ENCODE results near the gene KCTD19. TPM values are rescaled to one million over a fixed set of nuclear protein-coding genes. Genes with fewer than 3 reads are reported as not detected.

The KCTD19 gene
- total and polyA plus RNA-seq, 7 donors = 0.03 TPM; not detected in 6

DNA sequence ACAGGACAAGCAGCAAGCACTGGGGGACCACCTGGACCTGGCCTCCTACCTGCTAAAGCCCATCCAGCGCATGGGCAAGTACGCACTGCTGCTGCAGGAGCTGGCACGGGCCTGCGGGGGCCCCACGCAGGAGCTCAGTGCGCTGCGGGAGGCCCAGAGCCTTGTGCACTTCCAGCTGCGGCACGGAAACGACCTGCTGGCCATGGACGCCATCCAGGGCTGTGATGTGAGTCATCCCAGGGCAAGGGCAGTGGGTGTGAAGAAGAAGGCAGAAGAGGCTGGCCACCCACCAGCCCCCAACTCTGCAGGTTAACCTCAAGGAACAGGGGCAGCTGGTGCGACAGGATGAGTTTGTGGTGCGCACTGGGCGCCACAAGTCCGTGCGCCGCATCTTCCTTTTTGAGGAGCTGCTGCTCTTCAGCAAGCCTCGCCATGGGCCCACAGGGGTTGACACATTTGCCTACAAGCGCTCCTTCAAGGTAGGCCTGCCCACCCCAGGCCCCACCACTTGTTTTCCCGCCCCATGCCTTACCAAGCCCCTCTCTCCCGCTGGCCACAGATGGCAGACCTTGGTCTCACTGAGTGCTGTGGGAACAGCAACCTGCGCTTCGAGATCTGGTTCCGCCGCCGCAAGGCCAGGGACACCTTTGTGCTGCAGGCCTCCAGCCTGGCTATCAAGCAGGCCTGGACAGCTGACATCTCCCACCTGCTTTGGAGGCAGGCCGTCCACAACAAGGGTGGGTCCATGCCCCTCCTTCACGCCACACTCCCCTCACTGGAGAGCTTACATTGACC lies 39.9 kb downstream of the KCTD19 start:
- Histone ChIP-seq H3K9me3 (no peaks in the 10 kb centered on the region), H3K4me1 (no peaks in the 10 kb centered on the region), H3K27ac (no peak overlapping the region), H3K36me3 (ENCODE audit: insufficient read depth in 1 of 2, low read depth in 1 of 2) (no peaks in the 10 kb centered on the region), H3K27me3 (ENCODE audit: insufficient read depth in 3 of 3, low read length in 2 of 3) (no peaks in the 10 kb centered on the region), H3K4me3 (no peak overlapping the region)
- ATAC-seq (no peak), DNase-seq (peak in 1 of 2 donors; percentile 44)
- intact Hi-C loops (cut with DNase I) = no loop called here
- TF ChIP-seq, protein P1, sequence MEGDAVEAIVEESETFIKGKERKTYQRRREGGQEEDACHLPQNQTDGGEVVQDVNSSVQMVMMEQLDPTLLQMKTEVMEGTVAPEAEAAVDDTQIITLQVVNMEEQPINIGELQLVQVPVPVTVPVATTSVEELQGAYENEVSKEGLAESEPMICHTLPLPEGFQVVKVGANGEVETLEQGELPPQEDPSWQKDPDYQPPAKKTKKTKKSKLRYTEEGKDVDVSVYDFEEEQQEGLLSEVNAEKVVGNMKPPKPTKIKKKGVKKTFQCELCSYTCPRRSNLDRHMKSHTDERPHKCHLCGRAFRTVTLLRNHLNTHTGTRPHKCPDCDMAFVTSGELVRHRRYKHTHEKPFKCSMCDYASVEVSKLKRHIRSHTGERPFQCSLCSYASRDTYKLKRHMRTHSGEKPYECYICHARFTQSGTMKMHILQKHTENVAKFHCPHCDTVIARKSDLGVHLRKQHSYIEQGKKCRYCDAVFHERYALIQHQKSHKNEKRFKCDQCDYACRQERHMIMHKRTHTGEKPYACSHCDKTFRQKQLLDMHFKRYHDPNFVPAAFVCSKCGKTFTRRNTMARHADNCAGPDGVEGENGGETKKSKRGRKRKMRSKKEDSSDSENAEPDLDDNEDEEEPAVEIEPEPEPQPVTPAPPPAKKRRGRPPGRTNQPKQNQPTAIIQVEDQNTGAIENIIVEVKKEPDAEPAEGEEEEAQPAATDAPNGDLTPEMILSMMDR (IDR thresholded peaks at IDR 0.05) = no peak
- 90 to 92% (median 91%) methylated on average over 28 of the region's 28 CpGs for WGBS, 3 donors

DNA sequence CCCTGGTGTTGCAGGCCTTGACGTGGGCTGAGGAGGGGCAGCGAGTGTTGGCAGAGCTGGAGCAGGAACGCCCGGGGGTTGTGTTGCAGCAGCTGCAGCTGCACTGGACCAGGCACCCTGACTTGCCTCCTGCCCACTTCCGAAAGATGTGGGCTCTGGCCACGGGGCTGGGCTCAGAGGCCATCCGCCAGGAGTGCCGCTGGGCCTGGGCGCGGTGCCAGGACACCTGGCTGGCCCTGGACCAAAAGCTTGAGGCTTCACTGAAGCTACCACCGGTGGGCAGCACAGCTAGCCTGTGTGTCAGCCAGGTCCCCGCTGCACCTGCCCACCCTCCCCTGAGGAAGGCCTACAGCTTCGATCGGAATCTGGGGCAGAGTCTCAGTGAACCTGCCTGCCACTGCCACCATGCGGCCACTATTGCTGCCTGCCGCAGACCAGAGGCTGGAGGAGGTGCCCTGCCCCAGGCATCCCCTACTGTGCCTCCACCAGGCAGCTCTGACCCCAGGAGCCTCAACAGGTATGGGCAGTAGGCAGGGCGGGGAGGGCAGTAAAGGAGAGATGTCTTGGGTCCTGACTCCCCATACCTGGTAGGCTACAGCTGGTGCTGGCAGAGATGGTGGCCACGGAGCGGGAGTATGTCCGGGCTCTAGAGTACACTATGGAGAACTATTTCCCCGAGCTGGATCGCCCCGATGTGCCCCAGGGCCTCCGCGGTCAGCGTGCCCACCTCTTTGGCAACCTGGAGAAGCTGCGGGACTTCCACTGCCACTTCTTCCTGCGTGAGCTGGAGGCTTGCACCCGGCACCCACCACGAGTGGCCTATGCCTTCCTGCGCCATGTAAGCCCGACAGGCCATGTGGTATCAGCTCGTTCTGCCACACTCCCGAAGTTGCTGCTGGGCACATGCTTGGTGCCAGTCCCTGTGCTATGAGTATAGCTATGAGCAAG lies 41.6 kb downstream of the KCTD19 start:
- TF ChIP-seq, protein P1 (IDR thresholded peaks at IDR 0.05) = peak; percentile 67
- Histone ChIP-seq H3K9me3 (no peaks in the 10 kb centered on the region), H3K27ac (no peak overlapping the region), H3K4me1 (no peaks in the 10 kb centered on the region), H3K36me3 (ENCODE audit: insufficient read depth in 1 of 2, low read depth in 1 of 2) (no peaks in the 10 kb centered on the region), H3K4me3 (no peak overlapping the region), H3K27me3 (ENCODE audit: insufficient read depth in 3 of 3, low read length in 2 of 3) (no peaks in the 10 kb centered on the region)
- intact Hi-C loops (cut with DNase I) = loop anchor here (1.0 to 2.0 kb wide), 2 partner anchors 24 kb away; no protein-coding TSS in a partner anchor
- peak; percentile 42 to 80 for DNase-seq
- peak; percentile 88 to 94 (median 92) for ATAC-seq
- WGBS, 3 donors = 61 to 64% (median 63%) methylated on average over 34 of the region's 34 CpGs

DNA sequence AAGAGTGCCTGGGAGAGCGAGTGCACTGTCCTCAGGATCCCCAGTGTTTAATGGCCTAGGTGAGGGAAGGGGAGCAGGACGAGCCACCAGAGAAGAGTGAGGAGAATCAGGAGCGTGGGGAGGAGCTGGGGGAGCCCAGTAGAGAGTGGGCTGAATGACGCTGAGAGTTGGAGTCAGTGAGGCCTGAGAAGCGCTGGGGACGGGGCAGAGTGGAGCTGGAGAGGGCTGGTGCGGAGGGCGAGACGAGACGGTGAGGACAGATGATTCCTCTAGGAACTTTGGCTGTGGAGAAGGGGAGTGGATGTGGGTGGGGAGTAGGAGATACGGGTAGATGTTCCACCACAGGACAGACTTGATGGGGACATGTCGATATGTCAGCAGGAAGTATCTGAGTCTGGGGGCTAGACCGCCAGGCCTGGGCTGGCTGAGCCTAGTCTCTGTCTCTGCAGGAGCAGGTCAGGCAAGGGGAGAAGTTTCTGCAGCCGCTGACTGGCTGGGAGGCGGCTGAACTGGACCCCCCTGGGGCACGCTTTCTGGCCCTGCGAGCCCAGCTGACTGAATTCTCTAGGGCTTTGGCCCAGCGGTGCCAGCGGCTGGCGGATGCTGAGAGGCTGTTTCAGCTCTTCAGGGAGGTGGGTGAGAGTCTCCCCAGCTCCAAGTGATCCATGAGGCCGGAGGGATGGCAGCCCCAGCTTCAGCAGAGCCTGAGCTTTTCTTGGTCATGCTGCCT lies 42.5 kb downstream of the KCTD19 start:
- Histone ChIP-seq H3K27me3 (ENCODE audit: insufficient read depth in 3 of 3, low read length in 2 of 3) (no peaks in the 10 kb centered on the region), H3K9me3 (no peaks in the 10 kb centered on the region), H3K27ac (no peak overlapping the region), H3K4me1 (no peaks in the 10 kb centered on the region), H3K4me3 (no peak overlapping the region), H3K36me3 (ENCODE audit: insufficient read depth in 1 of 2, low read depth in 1 of 2) (no peaks in the 10 kb centered on the region)
- intact Hi-C loops (cut with DNase I) = loop anchor here (1.0 to 2.0 kb wide), 2 partner anchors 23 kb away; no protein-coding TSS in a partner anchor
- WGBS, 3 donors = 85 to 90% (median 86%) methylated on average over 20 to 21 of the region's 21 CpGs
- DNase-seq = no peak
- TF ChIP-seq, protein P1 (IDR thresholded peaks at IDR 0.05) = no peak
- no peak for ATAC-seq

DNA sequence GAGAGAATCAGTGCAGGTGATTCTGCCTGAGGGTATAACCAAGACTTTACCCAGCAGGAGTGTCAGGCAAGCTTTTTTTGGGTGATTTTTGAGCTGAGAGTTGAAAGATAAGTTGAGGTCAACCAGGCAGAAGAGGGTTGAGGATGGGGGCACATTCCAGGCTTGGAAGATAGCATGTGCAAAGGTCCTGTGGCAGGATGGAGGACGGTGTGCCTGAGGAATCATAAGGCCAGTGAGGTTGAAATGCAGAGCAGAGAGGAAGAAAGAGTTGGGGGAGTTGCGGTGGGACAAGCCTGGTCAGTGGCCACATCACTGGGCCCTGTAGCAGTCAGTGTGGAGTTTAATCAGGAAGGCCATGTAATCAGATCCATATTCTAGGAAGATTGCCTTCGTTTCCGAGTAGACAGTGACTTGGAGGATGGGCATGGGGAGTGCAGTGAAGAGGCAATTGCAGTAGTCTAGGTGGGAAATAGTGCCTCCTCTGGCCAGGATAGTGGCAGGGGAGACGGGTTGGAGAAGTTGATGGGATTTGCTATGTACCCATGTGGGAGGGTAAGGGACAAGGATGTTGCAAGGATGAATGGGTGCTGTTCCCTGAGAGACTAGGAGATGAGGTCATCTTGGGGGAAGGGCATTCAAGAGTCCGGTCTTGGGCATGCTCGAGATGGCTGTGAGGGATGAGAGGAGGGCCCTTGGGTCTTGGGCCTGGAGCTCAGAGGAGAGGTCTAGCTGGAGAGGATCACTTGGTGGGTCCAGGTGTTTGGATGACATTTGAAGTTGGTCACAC lies 43.3 kb downstream of the KCTD19 start:
- intact Hi-C loops (cut with DNase I) = no loop called here
- WGBS, 3 donors = 93 to 94% (median 93%) methylated on average over 7 of the region's 7 CpGs
- H3K27ac ChIP-seq = no peak overlapping the region
- TF ChIP-seq, protein P1 (IDR thresholded peaks at IDR 0.05) = no peak
- H3K4me1 ChIP-seq = no peaks in the 10 kb centered on the region
- H3K36me3 ChIP-seq (ENCODE audit: insufficient read depth in 1 of 2, low read depth in 1 of 2) = no peaks in the 10 kb centered on the region
- H3K27me3 ChIP-seq (ENCODE audit: insufficient read depth in 3 of 3, low read length in 2 of 3) = no peaks in the 10 kb centered on the region
- ATAC-seq = no peak
- no peaks in the 10 kb centered on the region for H3K9me3 ChIP-seq
- DNase-seq = no peak
- no peak overlapping the region for H3K4me3 ChIP-seq

Data from psoas muscle (tissue), 8 donors.